Stimulated activated CD4-positive, alpha-beta T cell treated with anti-CD3 and anti-CD28 coated beads, Interleukin-2, amount 100 ng/mL, for 24 hours (primary cell): ENCODE data around the gene KL.

Experiments
- DNase-seq, 2 donors: peaks; one replicate each; pipeline ENCODE4 v3.0.0-alpha.2; 2020

KL gene

GRCh38 chr13:33016414-33017322 lies at the start of gene KL:
KL (plus strand) TSS chr13:33016423; CDS start chr13:33016441, 18 bp downstream.
- DNase-seq, result peak in 1 of 2 donors; percentile 30

GRCh38 chr13:32967584-32968182 lies 48.5 kb upstream of the KL start:
- no peak for DNase-seq

- no peak for DNase-seq
Observed at GRCh38 chr13:32968316-32968715, 47.9 kb upstream of the KL start.

GRCh38 chr13:32968793-32969192 lies 47.4 kb upstream of the KL start:
- DNase-seq, result no peak

GRCh38 chr13:32969516-32969941 lies 46.7 kb upstream of the KL start:
- DNase-seq, result no peak

GRCh38 chr13:32976056-32976805 lies 40.0 kb upstream of the KL start:
- no peak for DNase-seq

GRCh38 chr13:32976912-32977311 lies 39.3 kb upstream of the KL start:
- no peak for DNase-seq

GRCh38 chr13:32977321-32977720 lies 38.9 kb upstream of the KL start:
- DNase-seq, result no peak

GRCh38 chr13:32978278-32978677 lies 37.9 kb upstream of the KL start:
- DNase-seq, result no peak

- no peak for DNase-seq
Observed at GRCh38 chr13:32983058-32983457, 33.2 kb upstream of the KL start.

GRCh38 chr13:32984857-32985626 lies 31.2 kb upstream of the KL start:
- no peak for DNase-seq

GRCh38 chr13:32986552-32986951 lies 29.7 kb upstream of the KL start:
- no peak for DNase-seq

GRCh38 chr13:32987462-32987861 lies 28.8 kb upstream of the KL start:
- no peak for DNase-seq

- no peak for DNase-seq
Observed at GRCh38 chr13:32988608-32989289, 27.5 kb upstream of the KL start.

- no peak for DNase-seq
Observed at GRCh38 chr13:32989290-32989667, 26.9 kb upstream of the KL start.

GRCh38 chr13:32989942-32990341 lies 26.3 kb upstream of the KL start:
- DNase-seq, result no peak

- no peak for DNase-seq
Observed at GRCh38 chr13:32993145-32993544, 23.1 kb upstream of the KL start.

- no peak for DNase-seq
Observed at GRCh38 chr13:32997399-32997798, 18.8 kb upstream of the KL start.

GRCh38 chr13:32998966-32999365 lies 17.3 kb upstream of the KL start:
- DNase-seq, result no peak

GRCh38 chr13:33000365-33000764 lies 15.9 kb upstream of the KL start:
- DNase-seq, result no peak

GRCh38 chr13:33003458-33004019 lies 12.7 kb upstream of the KL start:
- no peak for DNase-seq

GRCh38 chr13:33004511-33004910 lies 11.7 kb upstream of the KL start:
- DNase-seq, result no peak
